Measurements from ENCODE around the gene TNRC6C.
"Not testable (repeated sequence)": the region's sequence is repeated elsewhere in the genome, so short reads cannot be mapped to it uniquely, and the experiment has no call there.

TNRC6C gene

DNA sequence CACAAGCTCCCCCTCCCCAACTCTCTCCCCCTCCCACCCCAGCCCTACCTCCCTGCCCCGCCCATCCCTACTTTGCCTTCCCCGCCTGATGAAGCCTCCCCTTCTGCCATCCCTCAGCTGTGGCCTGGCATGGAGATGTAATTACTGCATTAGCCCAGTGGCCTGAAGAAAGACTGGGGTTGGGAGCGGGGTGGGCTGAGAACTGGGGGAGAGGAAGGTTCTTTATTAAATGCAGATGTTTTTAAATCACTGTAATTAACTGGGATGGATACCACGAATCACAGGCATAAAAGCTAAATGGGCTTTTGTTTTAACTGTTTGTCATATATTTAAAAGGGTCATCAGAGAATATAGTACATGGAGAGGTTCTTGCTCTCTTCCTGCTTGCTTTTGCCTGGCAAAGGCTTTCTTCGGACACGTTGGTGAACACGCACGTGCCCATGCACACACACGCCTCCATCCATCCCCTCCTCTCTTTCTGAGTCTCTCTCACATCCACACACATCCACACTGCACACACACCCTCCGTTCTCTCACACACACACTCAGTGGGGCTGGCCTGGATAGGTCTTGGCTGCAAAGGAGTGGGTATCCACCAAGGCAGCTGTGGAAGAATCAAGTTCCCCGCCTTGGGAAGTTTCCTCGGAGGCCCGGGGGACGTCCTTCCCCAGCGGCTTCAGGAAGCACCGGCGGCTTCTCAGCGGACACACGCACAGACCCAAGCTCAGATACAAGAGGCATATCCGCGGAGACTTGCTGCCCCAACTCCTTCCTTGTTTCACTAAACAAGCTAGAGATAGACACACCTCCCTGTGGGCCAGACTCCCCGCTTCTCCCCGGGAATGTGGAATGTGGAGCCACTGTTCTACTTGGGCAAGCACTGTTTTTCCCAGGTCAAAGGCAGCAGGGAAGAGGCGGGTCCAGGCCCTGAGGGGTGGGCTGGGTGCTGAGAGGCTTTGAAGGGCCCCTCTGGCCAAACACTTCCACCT lies 27.4 kb upstream of the TNRC6C start:
- no peak overlapping the region for H3K4me3 ChIP-seq (ENCODE audit: low read length)
- TF ChIP-seq, protein P1, sequence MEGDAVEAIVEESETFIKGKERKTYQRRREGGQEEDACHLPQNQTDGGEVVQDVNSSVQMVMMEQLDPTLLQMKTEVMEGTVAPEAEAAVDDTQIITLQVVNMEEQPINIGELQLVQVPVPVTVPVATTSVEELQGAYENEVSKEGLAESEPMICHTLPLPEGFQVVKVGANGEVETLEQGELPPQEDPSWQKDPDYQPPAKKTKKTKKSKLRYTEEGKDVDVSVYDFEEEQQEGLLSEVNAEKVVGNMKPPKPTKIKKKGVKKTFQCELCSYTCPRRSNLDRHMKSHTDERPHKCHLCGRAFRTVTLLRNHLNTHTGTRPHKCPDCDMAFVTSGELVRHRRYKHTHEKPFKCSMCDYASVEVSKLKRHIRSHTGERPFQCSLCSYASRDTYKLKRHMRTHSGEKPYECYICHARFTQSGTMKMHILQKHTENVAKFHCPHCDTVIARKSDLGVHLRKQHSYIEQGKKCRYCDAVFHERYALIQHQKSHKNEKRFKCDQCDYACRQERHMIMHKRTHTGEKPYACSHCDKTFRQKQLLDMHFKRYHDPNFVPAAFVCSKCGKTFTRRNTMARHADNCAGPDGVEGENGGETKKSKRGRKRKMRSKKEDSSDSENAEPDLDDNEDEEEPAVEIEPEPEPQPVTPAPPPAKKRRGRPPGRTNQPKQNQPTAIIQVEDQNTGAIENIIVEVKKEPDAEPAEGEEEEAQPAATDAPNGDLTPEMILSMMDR (IDR thresholded peaks at IDR 0.05; ENCODE audit: insufficient read depth, low read depth, low read length, missing control alignments): no peak
- DNase-seq (ENCODE audit: low read depth): no peak

DNA sequence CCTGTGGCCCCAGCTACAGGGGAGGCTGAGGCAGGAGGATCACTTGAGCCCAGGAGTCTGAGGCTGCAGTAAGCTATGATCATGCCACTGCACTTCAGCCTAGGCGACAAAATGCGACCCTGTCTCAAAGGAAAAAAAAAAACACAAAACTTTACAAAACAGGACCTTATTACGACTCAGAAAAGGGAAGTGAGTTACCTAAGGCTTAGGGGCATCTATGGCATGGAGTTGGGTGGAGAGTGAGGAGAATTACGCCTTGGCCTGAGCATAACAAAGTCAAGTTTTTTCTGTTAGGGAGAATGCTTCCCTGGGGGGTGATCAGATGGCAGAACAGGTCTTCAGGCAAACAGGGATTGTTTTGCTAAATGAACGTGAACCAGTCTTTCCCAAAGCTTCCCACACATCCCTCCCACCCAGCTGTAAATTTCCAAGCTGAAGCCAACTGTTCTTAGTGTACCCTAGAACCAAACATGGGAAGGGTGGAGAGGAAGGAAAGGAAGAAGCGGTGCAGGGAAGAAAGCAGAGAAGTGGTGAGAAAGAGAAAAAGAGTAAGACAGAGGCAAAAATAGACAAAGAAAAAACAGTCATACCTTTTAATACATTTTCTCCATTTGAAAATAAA lies 24.6 kb upstream of the TNRC6C start:
- no peak for DNase-seq (ENCODE audit: low read depth)
- TF ChIP-seq, protein P1 (IDR thresholded peaks at IDR 0.05; ENCODE audit: insufficient read depth, low read depth, low read length, missing control alignments): no peak
- no peak overlapping the region for H3K4me3 ChIP-seq (ENCODE audit: low read length)

DNA sequence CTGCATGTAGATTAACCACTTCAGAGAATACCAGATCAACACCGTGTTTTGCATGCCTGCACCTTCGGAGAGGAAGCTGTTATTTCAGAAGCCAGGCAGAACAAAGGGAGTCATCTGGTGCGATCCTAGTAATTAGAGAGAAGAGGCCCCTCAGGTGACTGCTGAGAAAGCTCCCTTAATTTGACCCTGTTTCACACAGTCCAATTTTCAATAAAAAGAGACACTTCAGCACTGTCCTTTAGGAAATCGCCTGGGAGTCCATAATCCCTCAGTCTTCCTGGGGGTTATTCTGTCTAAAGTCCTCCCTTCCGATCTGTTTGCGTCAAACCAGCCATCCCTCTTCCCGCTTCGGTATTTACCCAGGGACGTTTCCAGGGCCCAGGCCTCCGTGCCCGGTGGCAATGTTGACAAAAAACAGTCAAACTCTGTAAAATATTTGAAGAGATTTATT lies 23.4 kb upstream of the TNRC6C start:
- no peak for DNase-seq (ENCODE audit: low read depth)
- TF ChIP-seq, protein P1 (IDR thresholded peaks at IDR 0.05; ENCODE audit: insufficient read depth, low read depth, low read length, missing control alignments): no peak
- no peak overlapping the region for H3K4me3 ChIP-seq (ENCODE audit: low read length)

DNA sequence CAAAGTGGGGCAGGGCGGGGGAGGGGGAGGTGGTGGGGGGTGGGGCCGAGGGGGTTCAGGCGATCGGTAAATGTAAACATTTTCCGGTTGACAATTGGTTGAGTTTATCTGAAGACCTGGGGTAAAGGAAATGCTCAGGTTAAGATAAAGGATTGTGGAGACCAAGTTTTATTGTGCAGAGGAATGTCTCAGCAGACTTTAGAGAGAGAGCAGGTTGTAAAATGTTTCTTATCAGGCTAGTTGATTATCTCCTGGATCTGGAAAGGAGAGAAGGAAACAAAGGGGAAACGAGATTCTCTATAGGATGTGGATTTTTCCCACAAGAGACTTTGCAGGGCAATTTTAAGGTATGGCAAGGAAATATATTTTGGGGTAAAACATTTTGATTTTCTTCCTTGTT lies 22.8 kb upstream of the TNRC6C start:
- H3K4me3 ChIP-seq (ENCODE audit: low read length); DNase-seq (ENCODE audit: low read depth): not testable (repeated sequence)

DNA sequence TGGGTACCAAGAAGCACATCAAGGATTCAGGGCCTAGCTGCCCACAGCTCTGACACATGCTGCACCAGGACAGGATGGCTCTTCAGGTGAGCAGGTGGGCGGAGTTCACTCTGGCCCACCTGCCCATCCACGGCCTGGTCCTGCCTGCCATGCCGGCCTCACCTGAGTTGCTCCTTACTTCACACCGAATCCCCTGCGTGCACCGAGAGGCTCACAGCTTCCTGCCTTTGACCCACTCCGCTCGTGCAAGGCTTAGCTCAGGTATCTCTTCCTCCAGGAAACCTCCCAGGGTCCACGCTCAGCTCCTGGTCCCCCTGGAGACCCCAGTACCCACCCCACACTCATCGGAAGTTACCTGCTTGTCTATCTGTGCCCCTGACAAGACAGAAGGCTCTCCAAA lies 21.6 kb upstream of the TNRC6C start:
- no peak overlapping the region for H3K4me3 ChIP-seq (ENCODE audit: low read length)
- TF ChIP-seq, protein P1 (IDR thresholded peaks at IDR 0.05; ENCODE audit: insufficient read depth, low read depth, low read length, missing control alignments): no peak
- no peak for DNase-seq (ENCODE audit: low read depth)

DNA sequence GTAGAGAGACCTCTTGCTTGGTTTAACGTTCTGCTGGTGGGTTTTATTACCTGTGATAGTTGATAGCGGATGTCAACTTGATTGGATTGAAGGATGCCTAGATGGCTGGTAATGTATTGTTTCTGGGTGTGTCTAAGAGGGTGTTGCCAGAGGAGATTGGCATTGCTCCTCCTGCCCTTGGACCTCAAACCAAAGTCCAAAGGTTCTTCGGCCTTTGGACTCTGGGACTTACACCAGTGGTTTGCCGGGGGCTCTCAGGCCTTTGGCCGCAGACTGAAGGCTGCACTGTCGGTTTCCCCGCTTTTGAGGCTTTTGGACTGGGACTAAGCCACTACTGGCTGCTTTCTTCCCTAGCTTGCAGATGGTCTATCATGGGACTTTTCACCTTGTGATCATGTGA lies 17.5 kb upstream of the TNRC6C start:
- no peak overlapping the region for H3K4me3 ChIP-seq (ENCODE audit: low read length)
- DNase-seq (ENCODE audit: low read depth): no peak
- TF ChIP-seq, protein P1 (IDR thresholded peaks at IDR 0.05; ENCODE audit: insufficient read depth, low read depth, low read length, missing control alignments): no peak

DNA sequence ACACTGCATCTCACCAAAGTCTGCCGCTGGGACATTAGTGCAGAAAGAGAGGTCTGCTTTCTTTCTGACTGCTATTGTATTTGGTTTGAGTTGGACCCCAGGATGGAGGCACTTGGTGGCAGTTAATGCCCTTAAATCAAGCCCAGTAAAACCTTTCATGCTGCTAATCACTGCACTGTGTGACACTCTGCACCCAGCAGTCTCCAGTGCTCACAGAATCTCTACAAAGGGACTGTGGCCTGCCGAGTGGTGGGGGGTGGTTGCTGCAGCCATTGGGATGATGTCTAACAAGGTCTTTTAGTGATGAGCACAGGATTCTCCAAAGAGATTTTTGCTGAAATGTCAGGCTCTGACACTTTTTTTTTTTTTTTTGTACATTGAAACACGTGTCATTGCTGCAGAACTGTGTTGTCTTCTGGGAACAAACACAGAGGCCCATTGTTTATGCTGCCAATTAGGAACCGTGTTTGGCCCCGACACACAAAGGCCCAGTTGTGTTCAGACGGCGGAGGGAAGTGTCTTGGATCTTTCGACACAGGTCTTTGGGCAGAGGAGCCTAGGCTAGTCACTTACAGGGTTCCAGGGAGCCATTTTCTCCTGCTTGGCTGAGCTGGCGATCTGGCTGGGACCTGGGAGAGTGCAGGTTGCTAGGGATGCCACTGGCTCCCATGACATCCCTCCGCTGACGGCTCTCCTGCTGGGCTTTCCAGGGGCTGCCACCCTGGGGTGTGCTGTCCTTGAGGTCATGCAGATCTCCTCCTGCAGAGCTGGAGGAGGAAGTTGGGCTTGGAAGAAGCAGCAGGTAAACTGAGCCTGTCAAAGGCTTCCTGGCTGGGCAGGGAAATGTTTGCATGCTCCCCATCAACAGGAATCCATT lies 16.2 kb upstream of the TNRC6C start:
- no peak for DNase-seq (ENCODE audit: low read depth)
- TF ChIP-seq, protein P1 (IDR thresholded peaks at IDR 0.05; ENCODE audit: insufficient read depth, low read depth, low read length, missing control alignments): no peak
- H3K4me3 ChIP-seq (ENCODE audit: low read length): no peak overlapping the region
